CD4-positive, alpha-beta memory T cell (primary cell): Measurements from ENCODE around the gene CXCL9. TPM values are rescaled to one million over a fixed set of nuclear protein-coding genes. Genes with fewer than 3 reads are reported as not detected.
A peak's percentile ranks its signal among the peaks of the same experiment; 100 is the strongest.

Experiments used
- CTCF ChIA-PET: fragments of 350-600 bp; sonication (Branson Sonifier 250); formaldehyde crosslinking; loops from one replicate; lab custom pipeline; 2021; ENCODE audit warnings: inconsistent platforms; ENCODE audit not compliant: partially characterized antibody; lab: Charles Lee
- POLR2A ChIA-PET: fragments of 350-600 bp; sonication (Branson Sonifier 250); formaldehyde crosslinking; loops from one replicate; lab custom pipeline; 2021; ENCODE audit not compliant: partially characterized antibody; lab: Charles Lee
- DNase-seq, 5 donors: peaks; one replicate each; pipeline versions ENCODE4 v3.0.0 to v3.0.0-alpha.2; 2020 to 2022; ENCODE audit warnings: mixed read lengths in 1 of 5
- H3K27ac ChIP-seq: one replicate; pipeline ENCODE4 v1.7.0; 2013; ENCODE audit warnings: low read depth, low read length
- H3K27me3 ChIP-seq: 2 replicates; pipeline ENCODE4 v1.7.0; 2013; ENCODE audit warnings: mild to moderate bottlenecking, low read length, moderate library complexity; ENCODE audit not compliant: insufficient read depth
- H3K36me3 ChIP-seq: 2 replicates; pipeline ENCODE4 v1.7.0; 2013; ENCODE audit warnings: mild to moderate bottlenecking, low read length, moderate library complexity; ENCODE audit not compliant: insufficient read depth
- H3K4me1 ChIP-seq: 2 replicates; pipeline ENCODE4 v1.7.0; 2013; ENCODE audit warnings: mild to moderate bottlenecking, low read length, moderate library complexity; ENCODE audit not compliant: insufficient read depth
- H3K4me3 ChIP-seq, 2 donors: one replicate each; pipeline ENCODE4 v1.7.0; 2013; ENCODE audit warnings: low read length in 2 of 2, mild to moderate bottlenecking in 1 of 2
- H3K9me3 ChIP-seq, 2 donors: one replicate each; pipeline ENCODE4 v1.7.0; 2013; ENCODE audit warnings: low read length in 2 of 2, control low read depth in 1 of 2; ENCODE audit not compliant: control insufficient read depth in 1 of 2
- H3K27ac Mint-ChIP-seq, 7 donors: one replicate each; pipeline ENCODE4 v1.8.0; 2020 to 2021; ENCODE audit warnings: mixed read lengths in 7 of 7, mild to moderate bottlenecking in 6 of 7, inconsistent platforms in 3 of 7, moderate library complexity in 3 of 7
- H3K27me3 Mint-ChIP-seq, 2 donors: one replicate each; pipeline ENCODE4 v1.8.0; 2020 to 2021; ENCODE audit warnings: mixed read lengths in 2 of 2
- H3K36me3 Mint-ChIP-seq, 2 donors: one replicate each; pipeline ENCODE4 v1.8.0; 2020 to 2021; ENCODE audit warnings: mixed read lengths in 2 of 2, inconsistent platforms in 1 of 2, mild to moderate bottlenecking in 1 of 2
- H3K4me1 Mint-ChIP-seq, 4 donors: one replicate each; pipeline ENCODE4 v1.8.0; 2020 to 2021; ENCODE audit warnings: mixed read lengths in 4 of 4, mild to moderate bottlenecking in 1 of 4
- H3K4me3 Mint-ChIP-seq, 8 donors: one replicate each; pipeline ENCODE4 v1.8.0; 2020 to 2021; ENCODE audit warnings: mixed read lengths in 8 of 8, mild to moderate bottlenecking in 7 of 8, moderate library complexity in 6 of 8, inconsistent platforms in 3 of 8
- H3K9me3 Mint-ChIP-seq, 8 donors: one replicate each; pipeline ENCODE4 v1.8.0; 2020 to 2021; ENCODE audit warnings: mixed read lengths in 8 of 8, mild to moderate bottlenecking in 5 of 8, inconsistent platforms in 3 of 8, moderate library complexity in 1 of 8
- intact Hi-C: fragments of 100-400 bp; cut with micrococcal nuclease; formaldehyde crosslinking; loops from one replicate; pipeline ENCODE4 v1.15.1; 2023
- polyA plus RNA-seq, 2 donors: library from polyadenylated mRNA; unstranded; fragments of 300-500 nt; fragmentation: Illumina TruSeq; gene quantifications; one replicate each; pipeline ENCODE4 v1.2.3, GENCODE V29; 2021
- total RNA-seq, 2 experiments: library from RNA; stranded (reverse); gene quantifications; one replicate each; pipeline ENCODE4 v1.2.3, GENCODE V29; 2021

Gene CXCL9
- total and polyA plus RNA-seq, 4 experiments from 2014 or later, result 0.58 to 1.4 TPM; not detected in 2

DNA sequence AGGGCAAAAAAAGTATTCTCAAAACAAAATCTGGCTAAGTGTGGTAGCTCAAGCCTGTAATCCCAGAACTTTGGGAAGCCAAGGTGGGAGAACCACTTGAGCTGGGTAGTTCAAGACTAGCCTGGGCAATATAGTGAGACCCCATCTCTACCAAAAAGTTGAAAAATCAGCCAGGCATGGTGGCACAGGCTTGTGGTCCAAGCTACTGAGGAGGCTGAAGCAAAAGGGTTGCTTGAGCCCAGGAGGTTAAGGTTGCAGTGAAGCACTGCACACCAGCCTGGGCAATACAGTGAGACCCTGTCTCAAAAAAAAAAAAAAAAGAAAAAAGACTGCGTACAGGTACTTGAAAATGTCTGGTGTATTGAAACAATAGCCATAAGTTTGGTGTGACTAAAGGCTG, 14.8 kb downstream of the CXCL9 start:
- Histone ChIP-seq H3K27ac (no peak overlapping the region), H3K4me3 (no peak overlapping the region), H3K36me3 (no peaks in the 10 kb centered on the region), H3K27me3 (no peaks in the 10 kb centered on the region), H3K9me3 (no peaks in the 10 kb centered on the region), H3K4me1 (peaks cover 30% of the 10 kb centered on the region)
- no peak for DNase-seq
- Mint-ChIP-seq H3K9me3 (no peaks in the 10 kb centered on the region), H3K4me3 (peak overlapping the region in 1 of 8 donors; percentile 35), H3K36me3 (peaks cover 8 to 12% of the 10 kb centered on the region in 2 donors), H3K4me1 (peaks cover 0 to 28% (median 18%) of the 10 kb centered on the region in 4 donors), H3K27me3 (peaks cover 0 to 5% of the 10 kb centered on the region in 2 donors), H3K27ac (peak overlapping the region in 1 of 7 donors; percentile 51)
- CTCF ChIA-PET, result interaction anchor here (0.9 to 3.1 kb wide), 7 partner anchors 9 to 319 kb away, joined by 3 to 17 read pairs (median 4); partner anchors contain the start of genes G3BP2 and NUP54
- intact Hi-C loops, result loop anchor here (5.0 kb wide), 2 partner anchors 75 to 265 kb away; no protein-coding TSS in a partner anchor
- POLR2A ChIA-PET, result interaction anchor here (2.8 kb wide), 1 partner anchor 52 kb away, joined by 31 read pairs; the partner anchor contains the start of gene NAAA

GRCh38 chr4:75989846-75990528, 17.3 kb downstream of the CXCL9 start:
- Histone ChIP-seq H3K9me3 (no peaks in the 10 kb centered on the region), H3K4me3 (peak overlapping the region; percentile 84 to 93), H3K27me3 (no peaks in the 10 kb centered on the region), H3K27ac (peak overlapping the region; percentile 70), H3K4me1 (peaks cover 53% of the 10 kb centered on the region), H3K36me3 (no peaks in the 10 kb centered on the region)
- POLR2A ChIA-PET, result interaction anchor here (0.9 to 2.8 kb wide), 4 partner anchors 50 to 317 kb away, joined by 3 to 31 read pairs (median 8); partner anchors contain the start of genes G3BP2, NAAA and NUP54
- Mint-ChIP-seq H3K27ac (peak overlapping the region; percentile 92 to 97 (median 95)), H3K4me1 (peaks cover 0 to 34% (median 20%) of the 10 kb centered on the region in 4 donors), H3K27me3 (peaks cover 0 to 5% of the 10 kb centered on the region in 2 donors), H3K36me3 (peaks cover 8 to 14% of the 10 kb centered on the region in 2 donors), H3K4me3 (peak overlapping the region; percentile 95 to 98 (median 96)), H3K9me3 (no peaks in the 10 kb centered on the region)
- intact Hi-C loops, result loop anchor here (1.0 to 5.0 kb wide), 5 partner anchors 50 to 475 kb away; partner anchors contain the start of genes NUP54, RCHY1 and THAP6
- CTCF ChIA-PET, result interaction anchor here (0.9 to 3.1 kb wide), 4 partner anchors 78 to 159 kb away, joined by 3 to 17 read pairs (median 9); partner anchors contain the start of gene NUP54
- DNase-seq, result peak in 4 of 5 donors; percentile 3 to 14 (median 8)

- Histone ChIP-seq H3K4me1 (peaks cover 53% of the 10 kb centered on the region), H3K27ac (no peak overlapping the region), H3K27me3 (no peaks in the 10 kb centered on the region), H3K36me3 (peaks cover 17% of the 10 kb centered on the region), H3K4me3 (no peak overlapping the region), H3K9me3 (no peaks in the 10 kb centered on the region)
- Mint-ChIP-seq H3K36me3 (peaks cover 31 to 37% of the 10 kb centered on the region in 2 donors), H3K9me3 (peaks cover 0 to 4% (median 0%) of the 10 kb centered on the region in 8 donors), H3K27me3 (no peaks in the 10 kb centered on the region), H3K4me3 (no peak overlapping the region), H3K4me1 (peaks cover 0 to 30% (median 13%) of the 10 kb centered on the region in 4 donors), H3K27ac (no peak overlapping the region)
- no peak for DNase-seq
- intact Hi-C loops, result no loop called here
- ChIA-PET POLR2A (no interaction called here), CTCF (interaction anchor here (1.0 to 4.9 kb wide), 2 partner anchors 11 to 196 kb away, joined by 3 to 22 read pairs; no protein-coding TSS in a partner anchor)
Observed at GRCh38 chr4:75985116-75985515, 22.2 kb downstream of the CXCL9 start.

GRCh38 chr4:75980576-75980975, 26.7 kb downstream of the CXCL9 start:
- Mint-ChIP-seq H3K4me3 (no peak overlapping the region), H3K36me3 (peaks cover 51 to 54% of the 10 kb centered on the region in 2 donors), H3K9me3 (peaks cover 0 to 5% (median 0%) of the 10 kb centered on the region in 8 donors), H3K27ac (peak overlapping the region in 3 of 7 donors; percentile 14 to 64 (median 61)), H3K4me1 (peaks cover 0 to 5% (median 3%) of the 10 kb centered on the region in 4 donors), H3K27me3 (no peaks in the 10 kb centered on the region)
- H3K4me3 ChIP-seq, result no peak overlapping the region
- ChIA-PET POLR2A (no interaction called here), CTCF (no interaction called here)
- peaks cover 11% of the 10 kb centered on the region for H3K4me1 ChIP-seq
- DNase-seq, result no peak
- H3K27ac ChIP-seq, result no peak overlapping the region
- no peaks in the 10 kb centered on the region for H3K9me3 ChIP-seq
- no peaks in the 10 kb centered on the region for H3K27me3 ChIP-seq
- intact Hi-C loops, result no loop called here
- peaks cover 44% of the 10 kb centered on the region for H3K36me3 ChIP-seq

DNA sequence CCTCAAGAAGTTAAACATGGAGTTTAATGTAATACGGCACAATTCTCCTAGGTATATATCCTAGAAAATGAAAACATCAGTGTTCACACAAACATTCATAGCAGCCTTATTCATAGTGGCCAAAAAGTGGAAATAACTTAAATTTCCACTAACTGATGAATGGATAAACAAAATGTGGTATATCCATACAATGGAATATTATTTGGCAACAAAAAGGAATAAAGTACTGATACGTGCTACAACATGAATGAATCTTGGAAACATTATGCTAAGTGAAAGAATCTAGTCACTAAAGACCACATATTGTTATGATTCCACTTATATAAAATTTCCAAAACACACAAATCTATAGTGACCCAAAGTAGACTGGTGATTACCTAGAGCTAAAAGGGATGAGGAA, 31.1 kb downstream of the CXCL9 start:
- Mint-ChIP-seq H3K27me3 (no peaks in the 10 kb centered on the region), H3K4me3 (no peak overlapping the region), H3K27ac (no peak overlapping the region), H3K36me3 (peaks cover 62 to 71% of the 10 kb centered on the region in 2 donors), H3K4me1 (peaks cover 0 to 5% (median 3%) of the 10 kb centered on the region in 4 donors), H3K9me3 (peaks cover 0 to 6% (median 0%) of the 10 kb centered on the region in 8 donors)
- no peak for DNase-seq
- no peak overlapping the region for H3K27ac ChIP-seq
- no peaks in the 10 kb centered on the region for H3K4me1 ChIP-seq
- peaks cover 64% of the 10 kb centered on the region for H3K36me3 ChIP-seq
- intact Hi-C loops, result no loop called here
- H3K4me3 ChIP-seq, result no peak overlapping the region
- POLR2A ChIA-PET, result no interaction called here
- no peaks in the 10 kb centered on the region for H3K27me3 ChIP-seq
- no peaks in the 10 kb centered on the region for H3K9me3 ChIP-seq
- CTCF ChIA-PET, result no interaction called here

DNA sequence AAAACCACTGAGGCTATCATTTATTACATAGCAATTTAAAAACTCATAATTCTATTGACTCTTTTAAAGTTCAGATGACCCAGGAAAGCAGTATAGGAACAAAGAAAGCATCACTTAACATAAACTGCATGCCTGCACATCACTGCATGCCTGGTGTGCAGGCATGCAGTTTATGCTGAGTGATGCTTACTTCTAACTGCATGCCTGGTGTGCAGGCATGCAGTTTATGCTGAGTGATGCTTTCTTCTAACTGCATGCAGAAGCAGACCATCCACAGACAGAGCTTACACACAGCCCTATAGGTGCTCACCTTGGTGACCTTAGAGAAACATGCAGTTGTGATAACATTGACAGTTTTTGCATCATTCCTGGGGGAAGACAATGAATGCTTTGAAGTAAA, 33.5 kb downstream of the CXCL9 start:
- Mint-ChIP-seq H3K4me3 (no peak overlapping the region), H3K27ac (no peak overlapping the region), H3K36me3 (peaks cover 69 to 74% of the 10 kb centered on the region in 2 donors), H3K27me3 (no peaks in the 10 kb centered on the region), H3K4me1 (peaks cover 0 to 5% (median 1%) of the 10 kb centered on the region in 4 donors), H3K9me3 (peaks cover 0 to 6% (median 0%) of the 10 kb centered on the region in 8 donors)
- no peaks in the 10 kb centered on the region for H3K4me1 ChIP-seq
- no peak overlapping the region for H3K27ac ChIP-seq
- no peaks in the 10 kb centered on the region for H3K9me3 ChIP-seq
- H3K27me3 ChIP-seq, result no peaks in the 10 kb centered on the region
- H3K36me3 ChIP-seq, result peaks cover 72% of the 10 kb centered on the region
- H3K4me3 ChIP-seq, result no peak overlapping the region
- ChIA-PET POLR2A (no interaction called here), CTCF (interaction anchor here (1.0 to 1.2 kb wide), 2 partner anchors 22 to 57 kb away, joined by 3 read pairs; no protein-coding TSS in a partner anchor)
- intact Hi-C loops, result no loop called here
- DNase-seq, result no peak

GRCh38 chr4:75968084-75968483, 39.2 kb downstream of the CXCL9 start:
- ChIA-PET CTCF (no interaction called here), POLR2A (no interaction called here)
- Histone ChIP-seq H3K9me3 (no peaks in the 10 kb centered on the region), H3K4me3 (no peak overlapping the region), H3K27ac (no peak overlapping the region), H3K4me1 (no peaks in the 10 kb centered on the region), H3K36me3 (peaks cover 84% of the 10 kb centered on the region), H3K27me3 (no peaks in the 10 kb centered on the region)
- intact Hi-C loops, result no loop called here
- DNase-seq, result no peak
- Mint-ChIP-seq H3K4me3 (no peak overlapping the region), H3K4me1 (no peaks in the 10 kb centered on the region), H3K27ac (peak overlapping the region in 2 of 7 donors; percentile 17 to 38), H3K27me3 (no peaks in the 10 kb centered on the region), H3K9me3 (peaks cover 0 to 8% (median 3%) of the 10 kb centered on the region in 8 donors), H3K36me3 (peaks cover 86 to 89% of the 10 kb centered on the region in 2 donors)
